ENCODE results near the gene TF.

TF gene

DNA sequence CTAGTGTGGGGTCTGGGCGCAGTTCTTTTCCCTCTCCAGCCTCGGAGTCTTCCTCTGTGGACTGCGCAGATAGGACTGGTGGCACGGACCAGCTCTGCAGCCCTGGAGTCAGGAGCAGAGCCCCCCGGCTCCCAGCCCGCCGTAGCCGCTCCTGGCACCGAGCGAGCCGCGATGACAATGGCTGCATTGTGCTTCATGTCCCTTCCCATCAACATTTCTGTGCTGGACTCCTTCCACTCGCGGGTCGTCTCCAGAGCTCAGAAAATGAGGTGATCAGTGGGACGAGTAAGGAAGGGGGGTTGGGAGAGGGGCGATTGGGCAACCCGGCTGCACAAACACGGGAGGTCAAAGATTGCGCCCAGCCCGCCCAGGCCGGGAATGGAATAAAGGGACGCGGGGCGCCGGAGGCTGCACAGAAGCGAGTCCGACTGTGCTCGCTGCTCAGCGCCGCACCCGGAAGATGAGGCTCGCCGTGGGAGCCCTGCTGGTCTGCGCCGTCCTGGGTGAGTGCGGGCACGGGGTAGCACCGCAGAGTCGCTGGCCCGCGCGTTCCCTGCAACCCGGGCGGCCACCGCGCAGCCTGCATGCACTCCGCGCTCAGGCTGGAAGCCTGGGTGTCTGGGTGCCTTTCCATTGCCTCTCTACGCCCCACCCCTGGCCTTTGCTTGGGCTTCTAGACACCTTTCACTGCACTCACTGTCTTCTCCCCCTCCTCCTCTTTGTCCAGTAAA, at the start of gene TF:
Gene TF, plus strand, starts transcription at position 413 of the 731 bp plus-strand sequence. Its CDS starts 48 bp downstream, at position 461.
- FAIRE-seq (no peak), DNase-seq (ENCODE audit: insufficient read length, low spot score) (no peak)
- no peak for TF ChIP-seq POLR2A (IDR thresholded peaks at IDR 0.05; ENCODE audit: low read depth, low read length)

- FAIRE-seq (no peak), DNase-seq (ENCODE audit: insufficient read length, low spot score) (no peak)
- TF ChIP-seq POLR2A (IDR thresholded peaks at IDR 0.05; ENCODE audit: low read depth, low read length) = no peak
These were observed 48.2 kb upstream of the TF start for GRCh38 chr3:133697960-133698359.

- FAIRE-seq = no peak
- TF ChIP-seq POLR2A (IDR thresholded peaks at IDR 0.05; ENCODE audit: low read depth, low read length) = no peak
- no peak for DNase-seq (ENCODE audit: insufficient read length, low spot score)
These were observed 46.7 kb upstream of the TF start for GRCh38 chr3:133699467-133699866.

- TF ChIP-seq POLR2A (IDR thresholded peaks at IDR 0.05; ENCODE audit: low read depth, low read length) = no peak
- DNase-seq (ENCODE audit: insufficient read length, low spot score) = no peak
These were observed 46.3 kb upstream of the TF start for GRCh38 chr3:133699903-133700302.

DNA sequence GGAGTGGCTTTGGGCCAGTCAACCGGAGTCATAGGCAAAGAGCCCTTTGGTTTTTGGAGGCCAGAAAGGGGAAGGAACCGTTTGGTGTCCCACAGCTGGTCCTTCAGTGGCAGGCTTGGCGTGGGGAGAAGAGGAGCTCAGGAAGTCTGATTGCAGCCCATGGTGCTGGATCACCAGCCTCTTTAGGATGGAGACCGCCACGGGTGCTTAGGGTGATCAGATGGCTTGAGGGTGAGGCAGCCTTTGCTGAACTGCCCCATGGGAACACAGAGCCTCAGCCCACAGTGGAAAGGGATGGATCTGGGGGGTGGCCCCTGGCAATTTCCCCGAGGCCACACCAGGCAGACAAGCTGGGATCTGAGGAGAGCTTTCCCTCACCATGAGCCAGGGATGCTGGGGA, 45.8 kb upstream of the TF start:
- DNase-seq (ENCODE audit: insufficient read length, low spot score) = no peak
- TF ChIP-seq POLR2A (IDR thresholded peaks at IDR 0.05; ENCODE audit: low read depth, low read length) = no peak
- no peak for FAIRE-seq

More at GRCh38 chr3:133699903-133700302, 46.3 kb upstream of the TF start:
- FAIRE-seq = no peak

GRCh38 chr3:133701435-133702358, 44.5 kb upstream of the TF start:
- DNase-seq (ENCODE audit: insufficient read length, low spot score) = no peak

GRCh38 chr3:133703915-133704314, 42.3 kb upstream of the TF start:
- DNase-seq (ENCODE audit: insufficient read length, low spot score) = no peak
- no peak for TF ChIP-seq POLR2A (IDR thresholded peaks at IDR 0.05; ENCODE audit: low read depth, low read length)
- no peak for FAIRE-seq

More at GRCh38 chr3:133701435-133702358, 44.5 kb upstream of the TF start:
- no peak for FAIRE-seq
- no peak for TF ChIP-seq POLR2A (IDR thresholded peaks at IDR 0.05; ENCODE audit: low read depth, low read length)

GRCh38 chr3:133706033-133706432, 40.2 kb upstream of the TF start:
- no peak for TF ChIP-seq POLR2A (IDR thresholded peaks at IDR 0.05; ENCODE audit: low read depth, low read length)
- DNase-seq (ENCODE audit: insufficient read length, low spot score) (no peak), FAIRE-seq (no peak)

DNA sequence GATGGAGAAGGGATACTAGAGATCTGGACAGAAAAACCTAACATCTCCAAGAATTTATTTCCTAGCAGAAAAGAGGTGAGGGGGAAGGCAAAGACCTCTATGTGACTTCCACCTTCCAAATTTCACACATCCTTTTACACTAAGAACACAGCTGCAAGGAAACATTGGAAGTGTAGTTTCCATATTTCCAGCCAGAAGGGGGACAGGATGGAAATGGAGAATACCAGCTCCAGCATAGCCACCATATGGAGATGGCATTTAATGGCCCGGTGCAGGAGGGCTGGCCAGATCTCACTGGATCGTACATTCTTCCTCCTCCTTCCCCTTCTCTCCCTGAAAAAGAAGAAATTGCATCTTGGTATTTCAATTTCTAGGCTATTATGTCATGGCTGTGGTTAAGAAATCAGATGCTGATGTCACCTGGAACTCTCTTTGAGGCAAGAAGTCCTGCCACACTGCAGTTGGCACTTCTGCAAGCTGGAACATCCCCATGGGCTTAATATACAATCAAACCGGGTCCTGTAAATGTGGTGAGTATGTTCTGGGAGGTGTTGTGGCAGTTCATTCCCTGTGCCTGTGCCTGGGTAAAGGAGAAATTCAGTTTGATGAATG, 36.9 kb upstream of the TF start:
- DNase-seq (ENCODE audit: insufficient read length, low spot score) = no peak
- TF ChIP-seq POLR2A (IDR thresholded peaks at IDR 0.05; ENCODE audit: low read depth, low read length) = no peak
- FAIRE-seq = no peak

DNA sequence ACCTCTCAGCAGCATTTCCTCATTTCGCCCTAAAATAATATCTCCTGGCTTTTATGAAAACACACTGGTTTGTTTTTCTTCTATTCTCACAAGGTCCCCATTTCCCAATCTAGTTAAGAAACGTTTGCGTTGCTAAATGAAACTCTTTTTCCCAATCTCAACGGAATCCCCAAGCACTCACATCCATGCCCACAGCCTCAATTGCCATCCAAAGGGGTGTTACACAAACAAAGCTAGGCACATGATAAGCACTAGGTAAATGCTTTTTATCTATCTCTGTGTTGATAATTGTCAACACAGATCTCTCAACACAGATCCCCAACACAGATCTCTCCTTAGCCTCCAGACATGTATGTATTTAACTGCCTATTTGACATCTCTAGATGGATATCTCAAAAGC, 35.2 kb upstream of the TF start:
- DNase-seq (ENCODE audit: insufficient read length, low spot score) = no peak
- TF ChIP-seq POLR2A (IDR thresholded peaks at IDR 0.05; ENCODE audit: low read depth, low read length) = no peak
- no peak for FAIRE-seq

- no peak for FAIRE-seq
- no peak for DNase-seq (ENCODE audit: insufficient read length, low spot score)
- no peak for TF ChIP-seq POLR2A (IDR thresholded peaks at IDR 0.05; ENCODE audit: low read depth, low read length)
These were observed 34.2 kb upstream of the TF start for GRCh38 chr3:133712017-133712416.

GRCh38 chr3:133713347-133713746, 32.8 kb upstream of the TF start:
- FAIRE-seq (no peak), DNase-seq (ENCODE audit: insufficient read length, low spot score) (no peak)
- TF ChIP-seq POLR2A (IDR thresholded peaks at IDR 0.05; ENCODE audit: low read depth, low read length) = no peak

DNA sequence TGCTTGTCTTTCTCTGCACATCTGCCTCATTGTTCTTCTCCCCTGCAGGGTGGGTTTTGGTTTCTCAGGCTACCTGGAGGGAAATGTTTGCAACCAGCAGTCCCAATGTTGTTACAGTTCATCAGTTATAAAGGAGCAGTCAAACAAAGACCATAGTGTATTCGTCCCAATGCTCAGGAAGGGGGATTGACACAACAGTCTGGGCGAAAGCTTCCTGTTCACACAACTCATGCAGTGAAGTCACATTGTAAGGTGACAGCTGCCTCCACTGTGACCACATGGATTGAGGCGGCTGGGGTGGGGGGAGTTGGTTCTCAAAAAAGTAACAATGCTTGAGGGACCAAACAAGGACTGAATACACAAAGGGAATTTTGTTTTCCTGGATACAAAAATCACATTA, 28.8 kb upstream of the TF start:
- no peak for DNase-seq (ENCODE audit: insufficient read length, low spot score)
- FAIRE-seq = no peak
- no peak for TF ChIP-seq POLR2A (IDR thresholded peaks at IDR 0.05; ENCODE audit: low read depth, low read length)

DNA sequence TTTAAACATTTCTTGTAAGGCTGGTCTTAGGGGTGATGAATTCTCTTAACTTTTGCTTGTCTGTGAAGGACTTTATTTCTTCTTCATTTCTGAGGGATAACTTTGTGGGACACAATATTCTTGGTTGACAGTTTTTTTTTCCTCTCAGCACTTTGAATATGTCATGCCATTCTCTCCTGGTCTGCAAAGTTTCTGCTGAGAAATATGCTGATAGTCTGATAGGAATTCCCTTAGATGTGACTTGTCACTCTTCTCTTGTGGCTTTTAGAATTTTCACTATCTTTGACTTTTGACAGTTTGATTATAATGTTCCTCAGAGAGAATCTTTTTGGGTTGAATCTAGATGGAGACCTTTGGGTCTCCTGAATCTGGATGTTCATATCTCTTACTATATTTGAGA, 23.3 kb upstream of the TF start:
- DNase-seq (ENCODE audit: insufficient read length, low spot score) (no peak), FAIRE-seq (no peak)
- TF ChIP-seq POLR2A (IDR thresholded peaks at IDR 0.05; ENCODE audit: low read depth, low read length) = no peak

Data from H54 (cell line).